ENCODE results near the gene CYP4F8. TPM values are rescaled to one million over a fixed set of nuclear protein-coding genes. Genes with fewer than 3 reads are reported as not detected.

The CYP4F8 gene
- total RNA-seq, 4 donors from 2014 or later: not detected

- TF ChIP-seq, protein P1, sequence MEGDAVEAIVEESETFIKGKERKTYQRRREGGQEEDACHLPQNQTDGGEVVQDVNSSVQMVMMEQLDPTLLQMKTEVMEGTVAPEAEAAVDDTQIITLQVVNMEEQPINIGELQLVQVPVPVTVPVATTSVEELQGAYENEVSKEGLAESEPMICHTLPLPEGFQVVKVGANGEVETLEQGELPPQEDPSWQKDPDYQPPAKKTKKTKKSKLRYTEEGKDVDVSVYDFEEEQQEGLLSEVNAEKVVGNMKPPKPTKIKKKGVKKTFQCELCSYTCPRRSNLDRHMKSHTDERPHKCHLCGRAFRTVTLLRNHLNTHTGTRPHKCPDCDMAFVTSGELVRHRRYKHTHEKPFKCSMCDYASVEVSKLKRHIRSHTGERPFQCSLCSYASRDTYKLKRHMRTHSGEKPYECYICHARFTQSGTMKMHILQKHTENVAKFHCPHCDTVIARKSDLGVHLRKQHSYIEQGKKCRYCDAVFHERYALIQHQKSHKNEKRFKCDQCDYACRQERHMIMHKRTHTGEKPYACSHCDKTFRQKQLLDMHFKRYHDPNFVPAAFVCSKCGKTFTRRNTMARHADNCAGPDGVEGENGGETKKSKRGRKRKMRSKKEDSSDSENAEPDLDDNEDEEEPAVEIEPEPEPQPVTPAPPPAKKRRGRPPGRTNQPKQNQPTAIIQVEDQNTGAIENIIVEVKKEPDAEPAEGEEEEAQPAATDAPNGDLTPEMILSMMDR (IDR thresholded peaks at IDR 0.05; ENCODE audit: low read depth): no peak
Measured at GRCh38 chr19:15641901-15642491, 27.0 kb downstream of the CYP4F8 start.

DNA sequence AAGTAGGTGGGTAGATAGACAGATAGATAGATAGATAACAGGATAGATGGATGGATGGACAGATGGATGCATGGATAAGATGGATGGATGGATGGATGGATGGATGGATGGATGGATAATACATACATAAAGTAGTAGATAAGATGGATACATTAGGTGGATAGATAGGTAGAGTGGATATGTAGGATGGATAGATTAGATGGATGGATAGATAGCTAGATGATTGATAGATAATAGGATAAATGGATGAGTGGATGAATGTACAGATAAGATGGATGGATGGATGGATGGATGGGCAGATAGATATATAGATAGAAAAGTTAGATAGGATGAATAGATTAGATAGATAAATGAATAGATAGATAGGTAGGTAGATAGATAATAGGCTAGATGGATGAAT lies 27.8 kb downstream of the CYP4F8 start:
- TF ChIP-seq, protein P1 (IDR thresholded peaks at IDR 0.05; ENCODE audit: low read depth): no peak

DNA sequence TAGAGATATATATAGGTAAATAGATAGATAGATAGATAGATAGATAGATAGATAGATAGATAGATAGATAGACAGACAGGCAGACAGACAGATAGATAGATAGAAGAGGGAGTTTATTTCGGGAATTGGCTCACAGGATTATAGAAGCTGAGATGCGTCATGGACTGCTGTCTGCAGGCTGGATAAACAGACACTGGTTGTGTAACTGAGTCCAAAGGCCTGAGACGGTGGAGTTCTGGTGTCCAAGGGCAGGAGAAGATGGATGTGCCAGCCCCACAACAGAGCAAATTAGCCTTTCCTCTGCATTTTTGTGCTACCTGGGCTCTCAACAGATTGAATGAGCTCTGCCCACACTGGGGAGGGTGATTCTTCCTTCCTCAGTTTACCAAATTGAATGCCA lies 28.4 kb downstream of the CYP4F8 start:
- TF ChIP-seq, protein P1 (IDR thresholded peaks at IDR 0.05; ENCODE audit: low read depth): no peak

- TF ChIP-seq, protein P1 (IDR thresholded peaks at IDR 0.05; ENCODE audit: low read depth): no peak
Measured at GRCh38 chr19:15644066-15644741, 29.2 kb downstream of the CYP4F8 start.

GRCh38 chr19:15644816-15645215 lies 29.8 kb downstream of the CYP4F8 start:
- TF ChIP-seq, protein P1 (IDR thresholded peaks at IDR 0.05; ENCODE audit: low read depth): no peak

DNA sequence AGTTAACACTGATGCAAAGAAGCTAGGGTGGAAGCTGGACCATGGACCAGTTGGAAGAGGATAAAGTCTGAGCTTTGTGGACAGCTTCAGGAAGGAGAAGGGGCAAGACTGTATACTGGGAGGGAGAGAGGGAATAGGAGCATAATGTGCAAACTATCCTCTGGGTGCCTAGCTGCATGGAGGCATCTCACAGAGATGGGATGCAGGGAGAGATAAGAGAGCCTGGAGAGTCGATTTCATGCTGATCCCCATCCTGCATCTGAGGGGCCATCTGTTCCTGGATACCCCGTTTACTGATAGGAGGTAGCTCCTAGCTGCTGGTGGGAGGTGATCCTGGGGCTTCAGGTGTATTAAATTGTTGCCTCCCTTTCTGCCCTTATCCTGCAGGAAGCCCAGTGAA lies 34.5 kb downstream of the CYP4F8 start:
- TF ChIP-seq, protein P1 (IDR thresholded peaks at IDR 0.05; ENCODE audit: low read depth): no peak

DNA sequence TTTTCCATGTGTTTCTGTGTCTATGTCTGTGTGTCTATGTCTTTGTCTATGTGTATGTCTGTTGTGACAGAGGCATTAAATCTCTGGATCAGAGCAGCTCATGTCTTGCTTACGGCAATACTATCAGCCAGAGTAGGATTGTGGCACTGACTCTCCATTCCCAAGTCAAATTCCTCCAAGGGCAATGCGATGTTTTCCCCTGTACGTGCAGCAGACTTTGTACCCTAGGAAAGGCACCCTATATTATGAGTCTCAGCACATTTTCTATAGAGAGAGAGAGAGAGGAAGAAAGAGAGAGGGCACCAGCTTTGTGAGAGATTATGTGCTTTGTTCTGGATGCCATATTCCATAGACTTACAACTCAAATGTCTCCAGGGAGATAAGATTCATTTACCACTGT lies 36.8 kb downstream of the CYP4F8 start:
- TF ChIP-seq, protein P1 (IDR thresholded peaks at IDR 0.05; ENCODE audit: low read depth): no peak
